Activated CD8-positive, alpha-beta memory T cell treated with anti-CD3 and anti-CD28 coated beads, Interleukin-2, amount 10 ng/mL, durations not matched to agents 7 days and 5 days (primary cell): Measurements from ENCODE around the gene RSRP1. TPM values are rescaled to one million over a fixed set of nuclear protein-coding genes. Genes with fewer than 3 reads are reported as not detected.
"Not testable (repeated sequence)": the region's sequence is repeated elsewhere in the genome, so short reads cannot be mapped to it uniquely, and the experiment has no call there.

Experiments used
- ATAC-seq: fragments of 150-1000 bp; cut with Tn5 transposase; one replicate; pipeline ENCODE4 v1.10.0; 2021; ENCODE audit warnings: moderate library complexity
- CTCF ChIA-PET: fragments of 350-600 bp; sonication (Branson Sonifier 250); formaldehyde crosslinking; loops from one replicate; lab custom pipeline; 2021; ENCODE audit warnings: antibody characterized with exemption; lab: Charles Lee
- DNase-seq: peaks from one replicate; pipeline ENCODE4 v3.0.0-alpha.2; 2020
- H3K27ac Mint-ChIP-seq: one replicate; pipeline ENCODE4 v1.8.0; 2021; ENCODE audit warnings: mild to moderate bottlenecking, mixed read lengths
- H3K27me3 Mint-ChIP-seq: one replicate; pipeline ENCODE4 v1.8.0; 2021; ENCODE audit warnings: mixed read lengths
- H3K36me3 Mint-ChIP-seq: one replicate; pipeline ENCODE4 v1.8.0; 2021; ENCODE audit warnings: mild to moderate bottlenecking, mixed read lengths
- H3K4me1 Mint-ChIP-seq: one replicate; pipeline ENCODE4 v1.8.0; 2021; ENCODE audit warnings: mixed read lengths
- H3K4me3 Mint-ChIP-seq: one replicate; pipeline ENCODE4 v1.8.0; 2021; ENCODE audit warnings: mild to moderate bottlenecking, moderate library complexity, mixed read lengths
- H3K9me3 Mint-ChIP-seq: one replicate; pipeline ENCODE4 v1.8.0; 2022; ENCODE audit warnings: low read depth, mixed read lengths
- total RNA-seq, 2 experiments: library from RNA; stranded (reverse); gene quantifications; one replicate each; pipeline ENCODE4 v1.2.3, GENCODE V29; 2021

Gene RSRP1
- total RNA-seq, 2 experiments from 2014 or later: 160 to 240 TPM

DNA sequence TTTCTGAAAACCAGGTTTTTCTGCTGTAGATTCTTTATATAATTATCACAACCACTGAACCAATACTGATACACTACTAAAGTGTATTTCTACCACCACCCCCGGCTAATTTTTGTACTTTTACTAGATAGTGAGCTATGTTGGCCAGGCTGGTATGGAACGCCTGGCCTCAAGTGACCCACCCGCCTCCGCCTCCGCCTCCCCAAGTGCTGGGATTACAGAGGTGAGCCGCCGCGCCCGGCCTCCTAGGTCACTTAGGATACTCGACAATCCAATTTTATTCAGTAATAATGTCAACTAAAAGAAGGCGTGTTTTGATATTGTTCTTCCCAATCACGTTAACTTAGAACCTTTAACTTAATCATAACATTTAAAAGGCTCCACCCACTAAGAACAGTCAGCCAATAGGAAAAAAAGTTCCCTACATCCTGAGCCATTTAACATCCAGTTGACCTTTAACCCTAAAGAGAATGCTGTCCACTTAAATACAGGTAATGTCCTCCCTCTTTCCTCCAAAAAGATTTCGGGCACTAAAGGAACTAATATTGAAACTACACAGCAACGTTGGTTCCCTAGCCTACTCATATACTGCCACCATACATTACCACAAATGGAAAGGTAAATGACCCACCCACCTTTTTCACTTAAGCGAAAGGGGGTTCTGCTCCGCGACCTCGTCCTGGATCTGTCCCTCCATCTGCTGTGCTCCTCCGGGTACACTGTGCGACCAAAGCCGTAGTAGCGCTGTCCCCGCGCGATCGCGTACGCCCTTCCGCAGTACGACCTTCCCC lies 1.2 kb downstream of the RSRP1 start:
- Mint-ChIP-seq H3K27ac (peak overlapping the region; percentile 99), H3K9me3 (no peaks in the 10 kb centered on the region), H3K27me3 (peaks cover 3% of the 10 kb centered on the region), H3K36me3 (peaks cover 48% of the 10 kb centered on the region), H3K4me3 (peak overlapping the region; percentile 99), H3K4me1 (peaks cover 54% of the 10 kb centered on the region)
- CTCF ChIA-PET: interaction anchor here (2.1 kb wide), 1 partner anchor 14 kb away, joined by 8 read pairs; the partner anchor contains the start of gene SYF2
- ATAC-seq (peak; percentile 12), DNase-seq (no peak)

DNA sequence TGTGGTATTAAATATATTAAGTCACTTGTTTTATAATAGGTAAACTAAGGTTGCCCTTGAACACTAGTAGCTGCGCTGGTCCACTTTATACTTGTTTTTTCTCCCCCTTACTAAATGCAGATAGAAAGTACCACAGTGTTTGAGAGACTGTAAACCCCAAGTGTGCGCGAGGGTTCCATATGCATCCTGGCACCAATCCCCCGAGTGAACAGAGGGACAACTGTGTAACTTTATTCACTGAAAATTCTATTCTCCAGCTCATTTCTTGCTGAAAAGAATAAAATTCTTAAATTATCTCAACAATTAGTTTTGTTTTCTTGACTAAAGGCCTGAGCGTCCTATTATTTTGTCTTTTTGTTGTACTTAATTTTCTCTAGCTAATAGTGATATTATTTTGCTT lies 1.9 kb downstream of the RSRP1 start:
- peaks cover 59% of the 10 kb centered on the region for H3K4me1 Mint-ChIP-seq
- ATAC-seq: no peak
- H3K27me3 Mint-ChIP-seq: peaks cover 3% of the 10 kb centered on the region
- H3K36me3 Mint-ChIP-seq: peaks cover 48% of the 10 kb centered on the region
- H3K4me3 Mint-ChIP-seq: peak overlapping the region; percentile 99
- CTCF ChIA-PET: interaction anchor here (0.8 to 2.1 kb wide), 3 partner anchors 10 to 276 kb away, joined by 3 to 8 read pairs (median 3); partner anchors contain the start of gene SYF2
- no peak for DNase-seq
- no peaks in the 10 kb centered on the region for H3K9me3 Mint-ChIP-seq
- H3K27ac Mint-ChIP-seq: peak overlapping the region; percentile 99

- CTCF ChIA-PET: interaction anchor here (1.3 to 2.1 kb wide), 2 partner anchors 12 kb away, joined by 4 to 8 read pairs; partner anchors contain the start of gene SYF2
- H3K36me3 Mint-ChIP-seq: peaks cover 52% of the 10 kb centered on the region
- H3K4me1 Mint-ChIP-seq: peaks cover 71% of the 10 kb centered on the region
- peaks cover 3% of the 10 kb centered on the region for H3K27me3 Mint-ChIP-seq
- no peak for ATAC-seq
- DNase-seq: no peak
- no peaks in the 10 kb centered on the region for H3K9me3 Mint-ChIP-seq
- H3K4me3 Mint-ChIP-seq: peak overlapping the region; percentile 12
- no peak overlapping the region for H3K27ac Mint-ChIP-seq
Measured at GRCh38 chr1:25243907-25244306, 3.3 kb downstream of the RSRP1 start.

GRCh38 chr1:25239681-25240541 lies 7.3 kb downstream of the RSRP1 start:
- peak overlapping the region; percentile 86 for H3K4me3 Mint-ChIP-seq

GRCh38 chr1:25238046-25238445 lies 9.2 kb downstream of the RSRP1 start:
- no peak overlapping the region for H3K4me3 Mint-ChIP-seq
- peaks cover 47% of the 10 kb centered on the region for H3K4me1 Mint-ChIP-seq
- peak overlapping the region; percentile 40 for H3K27ac Mint-ChIP-seq
- no peaks in the 10 kb centered on the region for H3K9me3 Mint-ChIP-seq
- ATAC-seq: no peak
- CTCF ChIA-PET: no interaction called here
- DNase-seq: no peak
- H3K36me3 Mint-ChIP-seq: peaks cover 25% of the 10 kb centered on the region
- no peaks in the 10 kb centered on the region for H3K27me3 Mint-ChIP-seq

More at GRCh38 chr1:25239681-25240541, 7.3 kb downstream of the RSRP1 start:
- ATAC-seq (peak; percentile 88), DNase-seq (peak; percentile 96)
- Mint-ChIP-seq H3K9me3 (no peaks in the 10 kb centered on the region), H3K4me1 (peaks cover 56% of the 10 kb centered on the region), H3K27ac (peak overlapping the region; percentile 97), H3K36me3 (peaks cover 31% of the 10 kb centered on the region), H3K27me3 (no peaks in the 10 kb centered on the region)
- CTCF ChIA-PET: interaction anchor here (1.0 to 1.8 kb wide), 7 partner anchors 9 to 281 kb away, joined by 3 to 8 read pairs (median 4); no protein-coding TSS in a partner anchor

DNA sequence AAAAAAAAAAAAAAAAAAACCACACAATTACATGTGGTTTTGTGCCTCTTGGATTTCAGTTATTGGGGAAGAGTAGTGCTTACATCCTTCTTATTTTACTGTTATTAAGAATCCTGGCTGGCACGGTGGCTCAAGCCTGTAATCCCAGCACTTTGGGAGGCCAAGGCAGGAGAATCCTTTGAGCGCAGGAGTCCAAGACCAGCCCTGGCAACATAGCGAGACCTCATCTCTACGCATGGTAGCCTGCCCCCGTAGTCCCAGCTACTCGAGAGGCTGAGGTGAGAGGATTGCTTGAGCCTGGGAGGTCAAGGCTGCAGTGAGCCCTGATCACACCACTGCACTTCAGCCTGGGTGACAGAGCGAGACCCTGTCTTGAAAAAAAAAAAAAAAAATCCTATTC lies 11.0 kb downstream of the RSRP1 start:
- not testable (repeated sequence) for ATAC-seq, H3K9me3 Mint-ChIP-seq, H3K27ac Mint-ChIP-seq, H3K27me3 Mint-ChIP-seq, H3K4me3 Mint-ChIP-seq, DNase-seq
- peaks cover 16% of the 10 kb centered on the region for H3K36me3 Mint-ChIP-seq
- CTCF ChIA-PET: interaction anchor here (1.2 kb wide), 1 partner anchor 9 kb away, joined by 3 read pairs; no protein-coding TSS in a partner anchor
- peaks cover 40% of the 10 kb centered on the region for H3K4me1 Mint-ChIP-seq

- not testable (repeated sequence) for H3K9me3 Mint-ChIP-seq, H3K27ac Mint-ChIP-seq, H3K4me3 Mint-ChIP-seq, DNase-seq, ATAC-seq, H3K27me3 Mint-ChIP-seq
- peaks cover 40% of the 10 kb centered on the region for H3K4me1 Mint-ChIP-seq
- H3K36me3 Mint-ChIP-seq: peaks cover 18% of the 10 kb centered on the region
- CTCF ChIA-PET: interaction anchor here (1.2 kb wide), 1 partner anchor 9 kb away, joined by 3 read pairs; no protein-coding TSS in a partner anchor
Measured at GRCh38 chr1:25235411-25235810, 11.8 kb downstream of the RSRP1 start.

DNA sequence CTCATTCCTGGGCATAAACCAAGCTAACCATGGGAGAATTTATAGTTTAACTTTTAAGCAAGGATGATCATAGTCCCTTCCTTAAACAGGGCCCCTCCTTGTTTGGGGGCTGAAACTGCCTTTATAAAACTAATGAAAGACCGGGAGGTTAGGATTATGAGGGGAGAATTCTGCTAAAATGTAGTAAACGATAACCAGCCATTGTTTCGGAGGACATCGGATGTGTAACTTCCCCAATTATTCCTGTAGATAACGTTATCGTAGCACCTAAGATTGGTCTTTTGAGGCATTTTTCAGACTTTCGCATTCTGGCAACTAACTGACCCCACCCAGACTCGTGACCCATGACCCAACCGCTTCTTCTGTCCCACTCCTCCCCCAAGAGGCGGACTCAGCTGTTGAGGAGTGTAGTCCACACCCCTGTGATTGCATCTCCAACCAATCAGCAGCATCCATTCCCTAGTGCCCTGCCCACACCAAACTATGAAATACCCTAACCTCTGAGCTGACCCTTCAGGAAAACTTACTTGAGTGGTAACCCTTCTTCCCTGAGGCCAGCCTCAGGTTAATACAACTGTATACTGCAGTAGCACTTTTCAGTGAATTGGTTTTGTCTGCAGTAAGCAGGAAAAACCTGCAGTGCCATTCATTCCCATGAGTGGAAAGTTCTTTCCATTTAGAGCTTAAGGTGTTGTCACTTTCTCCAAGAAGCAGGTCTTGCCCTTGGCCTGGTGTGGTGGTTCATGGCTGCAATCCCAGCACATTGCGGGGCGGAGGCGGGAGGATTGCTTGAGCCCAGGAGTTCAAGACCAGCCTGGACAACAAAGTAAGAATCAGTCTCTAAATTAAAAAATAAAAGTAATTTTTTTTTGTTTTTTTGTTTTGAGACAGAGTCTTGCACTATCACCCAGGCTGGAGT lies 14.1 kb downstream of the RSRP1 start:
- peak; percentile 72 for ATAC-seq
- Mint-ChIP-seq H3K4me3 (no peak overlapping the region), H3K9me3 (no peaks in the 10 kb centered on the region), H3K27ac (no peak overlapping the region), H3K4me1 (peaks cover 34% of the 10 kb centered on the region), H3K27me3 (no peaks in the 10 kb centered on the region), H3K36me3 (peaks cover 18% of the 10 kb centered on the region)
- CTCF ChIA-PET: interaction anchor here (0.8 to 2.5 kb wide), 12 partner anchors 9 to 697 kb away, joined by 3 to 13 read pairs (median 3); no protein-coding TSS in a partner anchor
- peak; percentile 90 for DNase-seq

GRCh38 chr1:25232027-25232865 lies 15.0 kb downstream of the RSRP1 start, which contains the start of gene SYF2:
TSS of gene SYF2 (minus strand) at chr1:25232502. CDS start at chr1:25232467, 35 bp downstream.
- peak; percentile 95 for DNase-seq
- H3K4me3 Mint-ChIP-seq: no peak within 1 kb of the TSS

GRCh38 chr1:25223471-25223870 lies 23.8 kb downstream of the RSRP1 start:
- peaks cover 44% of the 10 kb centered on the region for H3K36me3 Mint-ChIP-seq
- DNase-seq: no peak
- H3K4me3 Mint-ChIP-seq: no peak overlapping the region
- no peaks in the 10 kb centered on the region for H3K27me3 Mint-ChIP-seq
- ATAC-seq: no peak
- peaks cover 7% of the 10 kb centered on the region for H3K4me1 Mint-ChIP-seq
- CTCF ChIA-PET: no interaction called here
- no peak overlapping the region for H3K27ac Mint-ChIP-seq
- no peaks in the 10 kb centered on the region for H3K9me3 Mint-ChIP-seq

More at GRCh38 chr1:25232027-25232865, 15.0 kb downstream of the RSRP1 start, which contains the start of gene SYF2:
- peak; percentile 92 for ATAC-seq
- no peaks in the 10 kb centered on the region for H3K9me3 Mint-ChIP-seq
- CTCF ChIA-PET: interaction anchor here (0.8 to 2.5 kb wide), 12 partner anchors 11 to 697 kb away, joined by 3 to 13 read pairs (median 3); no protein-coding TSS in a partner anchor
- no peak within 1 kb of the TSS for H3K27ac Mint-ChIP-seq
- no peaks in the 10 kb centered on the region for H3K27me3 Mint-ChIP-seq
- H3K36me3 Mint-ChIP-seq: peaks cover 24% of the 10 kb centered on the region
- H3K4me1 Mint-ChIP-seq: peaks cover 35% of the 10 kb centered on the region

DNA sequence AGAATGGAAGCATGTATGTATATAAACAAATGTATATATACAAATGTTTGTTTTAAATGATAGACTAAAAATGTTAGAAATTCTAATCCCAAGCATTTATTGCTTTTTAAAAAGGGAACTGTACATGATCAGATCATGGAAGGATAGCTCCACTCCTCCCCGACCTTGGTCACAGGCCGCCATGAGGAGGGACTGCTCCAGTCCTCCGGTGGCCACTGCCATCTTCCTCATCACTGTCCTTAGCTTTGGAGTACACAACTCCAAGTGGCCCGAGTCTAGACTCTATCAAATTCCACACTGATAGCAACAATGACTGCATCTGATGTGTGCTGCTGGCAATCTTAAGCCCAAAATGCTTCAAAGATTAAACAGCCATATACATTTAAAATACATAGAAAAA lies 24.6 kb downstream of the RSRP1 start:
- DNase-seq: no peak
- Mint-ChIP-seq H3K27ac (no peak overlapping the region), H3K27me3 (no peaks in the 10 kb centered on the region), H3K9me3 (no peaks in the 10 kb centered on the region), H3K4me1 (peaks cover 2% of the 10 kb centered on the region), H3K36me3 (peaks cover 40% of the 10 kb centered on the region), H3K4me3 (no peak overlapping the region)
- no peak for ATAC-seq
- CTCF ChIA-PET: no interaction called here
